Endodermal cell (in vitro differentiated cells): Measurements from ENCODE around the gene TNS3. TPM values are rescaled to one million over a fixed set of nuclear protein-coding genes. Genes with fewer than 3 reads are reported as not detected.

Source experiments
- DNase-seq: peaks from one replicate; pipeline ENCODE4 v3.0.0-alpha.2; 2017
- H3K27ac ChIP-seq: 2 replicates; pipeline ENCODE4 v1.5.1; 2013; ENCODE audit warnings: mild to moderate bottlenecking, low read depth, low read length, moderate library complexity
- H3K27me3 ChIP-seq: 2 replicates; pipeline ENCODE4 v1.6.1; 2013; ENCODE audit warnings: mild to moderate bottlenecking, low read length, moderate library complexity; ENCODE audit not compliant: insufficient read depth, control insufficient read depth, poor library complexity, severe bottlenecking
- H3K36me3 ChIP-seq: 2 replicates; pipeline ENCODE4 v1.7.0; 2013; ENCODE audit warnings: mild to moderate bottlenecking, low read length, moderate library complexity; ENCODE audit not compliant: control insufficient read depth, insufficient read depth
- H3K4me1 ChIP-seq: one replicate; pipeline ENCODE4 v1.7.0; 2013; ENCODE audit warnings: low read length; ENCODE audit not compliant: control insufficient read depth, insufficient read depth
- H3K4me3 ChIP-seq: 2 replicates; pipeline ENCODE4 v1.5.1; 2013; ENCODE audit warnings: mild to moderate bottlenecking, low read length, moderate library complexity
- H3K9ac ChIP-seq: 2 replicates; pipeline ENCODE4 v1.6.1; 2013; ENCODE audit warnings: mild to moderate bottlenecking, low read length, moderate library complexity; ENCODE audit not compliant: poor library complexity, severe bottlenecking; ENCODE audit errors: extremely low read depth
- H3K9me3 ChIP-seq: 2 replicates; pipeline ENCODE4 v1.6.1; 2013; ENCODE audit warnings: mild to moderate bottlenecking, low read length, moderate library complexity; ENCODE audit not compliant: control insufficient read depth
- H3K27ac Mint-ChIP-seq: 2 replicates; pipeline ENCODE4 v1.8.0; 2020; ENCODE audit warnings: mixed read lengths
- H3K27me3 Mint-ChIP-seq: 2 replicates; pipeline ENCODE4 v1.8.0; 2021; ENCODE audit warnings: mild to moderate bottlenecking, mixed read lengths; ENCODE audit not compliant: insufficient read depth
- H3K36me3 Mint-ChIP-seq: 2 replicates; pipeline ENCODE4 v1.8.0; 2020; ENCODE audit warnings: low read depth, mixed read lengths
- H3K4me1 Mint-ChIP-seq: 2 replicates; pipeline ENCODE4 v1.8.0; 2020; ENCODE audit warnings: mixed read lengths
- H3K4me3 Mint-ChIP-seq: 2 replicates; pipeline ENCODE4 v1.8.0; 2020; ENCODE audit warnings: mild to moderate bottlenecking, moderate library complexity, mixed read lengths
- H3K9me3 Mint-ChIP-seq: 2 replicates; pipeline ENCODE4 v1.8.0; 2020; ENCODE audit warnings: mild to moderate bottlenecking, mixed read lengths
- WGBS, 2 experiments: methylation state at CpG; one replicate each; pipeline versions ENCODE4 v1.1.5 to v1.1.7; 2013; ENCODE audit warnings: missing lambda C conversion rate in 2 of 2, mixed read lengths in 1 of 2; ENCODE audit not compliant: insufficient coverage in 1 of 2, insufficient read length in 1 of 2; 5-methylcytosine and 5-hydroxymethylcytosine counted together
- total RNA-seq, 2 donors: library from RNA; stranded (reverse); fragmentation: NEBNext Ultra II Directional in 1 of 2; extraction: Animal tissue kit (Norgen Biotek cat#: 25700) in 1 of 2; gene quantifications; 2 replicates in 1 of 2; 3 replicates in 1 of 2; pipeline ENCODE4 v1.2.1, GENCODE V29; 2021
- TF ChIP-seq, protein P1 (sequence below): fragments of 200-600 bp; sonication (generic); conservative IDR thresholded peaks from 2 replicates; pipeline ENCODE4 v1.5.0; 2021; ENCODE audit warnings: antibody characterized with exemption, mild to moderate bottlenecking

TNS3 gene
- total RNA-seq, 2 donors from 2014 or later: 33.8 to 38.5 TPM

DNA sequence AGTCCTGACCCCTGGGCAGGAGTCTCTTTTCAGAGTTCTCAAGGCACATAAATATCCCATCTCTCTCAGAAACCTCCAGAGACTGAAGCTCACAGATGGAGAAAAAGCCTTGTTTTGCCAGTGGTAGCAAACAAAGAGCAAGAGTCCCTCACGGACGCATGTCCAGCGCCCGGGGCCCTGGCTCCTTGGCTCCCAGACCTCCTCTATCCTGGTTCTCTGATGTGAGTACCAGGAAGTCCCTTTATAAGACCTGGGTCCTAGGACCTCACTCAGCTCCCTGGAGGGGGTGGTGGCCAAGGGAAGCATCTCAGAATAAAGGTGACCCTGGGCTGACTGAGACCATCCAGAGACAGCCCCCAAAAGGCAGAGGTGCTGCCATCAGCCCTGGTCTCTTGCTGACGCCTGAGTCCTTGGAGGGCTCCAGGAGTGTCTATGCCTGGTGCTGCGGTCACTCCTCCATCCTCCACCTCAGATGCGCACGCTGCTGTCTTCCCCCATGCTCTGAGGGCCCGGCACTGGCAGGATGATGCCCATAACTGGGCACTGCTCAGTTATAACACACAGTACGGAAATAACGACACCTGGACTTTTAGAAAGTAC, 221.5 kb downstream of the TNS3 start:
- Histone ChIP-seq H3K9me3 (no peaks in the 10 kb centered on the region), H3K4me3 (no peak overlapping the region), H3K27me3 (no peaks in the 10 kb centered on the region), H3K4me1 (peaks cover 5% of the 10 kb centered on the region), H3K9ac (no peak overlapping the region), H3K27ac (no peak overlapping the region), H3K36me3 (no peaks in the 10 kb centered on the region)
- no peaks in the 10 kb centered on the region for H3K9me3 Mint-ChIP-seq
- H3K27ac Mint-ChIP-seq: no peak overlapping the region
- H3K4me1 Mint-ChIP-seq: peaks cover 15% of the 10 kb centered on the region
- no peak overlapping the region for H3K4me3 Mint-ChIP-seq
- H3K27me3 Mint-ChIP-seq: no peaks in the 10 kb centered on the region
- 95 to 100% methylated on average over 5 to 11 of the region's 11 CpGs for WGBS, 2 experiments
- H3K36me3 Mint-ChIP-seq: peaks cover 3% of the 10 kb centered on the region
- TF ChIP-seq, protein P1, sequence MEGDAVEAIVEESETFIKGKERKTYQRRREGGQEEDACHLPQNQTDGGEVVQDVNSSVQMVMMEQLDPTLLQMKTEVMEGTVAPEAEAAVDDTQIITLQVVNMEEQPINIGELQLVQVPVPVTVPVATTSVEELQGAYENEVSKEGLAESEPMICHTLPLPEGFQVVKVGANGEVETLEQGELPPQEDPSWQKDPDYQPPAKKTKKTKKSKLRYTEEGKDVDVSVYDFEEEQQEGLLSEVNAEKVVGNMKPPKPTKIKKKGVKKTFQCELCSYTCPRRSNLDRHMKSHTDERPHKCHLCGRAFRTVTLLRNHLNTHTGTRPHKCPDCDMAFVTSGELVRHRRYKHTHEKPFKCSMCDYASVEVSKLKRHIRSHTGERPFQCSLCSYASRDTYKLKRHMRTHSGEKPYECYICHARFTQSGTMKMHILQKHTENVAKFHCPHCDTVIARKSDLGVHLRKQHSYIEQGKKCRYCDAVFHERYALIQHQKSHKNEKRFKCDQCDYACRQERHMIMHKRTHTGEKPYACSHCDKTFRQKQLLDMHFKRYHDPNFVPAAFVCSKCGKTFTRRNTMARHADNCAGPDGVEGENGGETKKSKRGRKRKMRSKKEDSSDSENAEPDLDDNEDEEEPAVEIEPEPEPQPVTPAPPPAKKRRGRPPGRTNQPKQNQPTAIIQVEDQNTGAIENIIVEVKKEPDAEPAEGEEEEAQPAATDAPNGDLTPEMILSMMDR: no peak
- no peak for DNase-seq

DNA sequence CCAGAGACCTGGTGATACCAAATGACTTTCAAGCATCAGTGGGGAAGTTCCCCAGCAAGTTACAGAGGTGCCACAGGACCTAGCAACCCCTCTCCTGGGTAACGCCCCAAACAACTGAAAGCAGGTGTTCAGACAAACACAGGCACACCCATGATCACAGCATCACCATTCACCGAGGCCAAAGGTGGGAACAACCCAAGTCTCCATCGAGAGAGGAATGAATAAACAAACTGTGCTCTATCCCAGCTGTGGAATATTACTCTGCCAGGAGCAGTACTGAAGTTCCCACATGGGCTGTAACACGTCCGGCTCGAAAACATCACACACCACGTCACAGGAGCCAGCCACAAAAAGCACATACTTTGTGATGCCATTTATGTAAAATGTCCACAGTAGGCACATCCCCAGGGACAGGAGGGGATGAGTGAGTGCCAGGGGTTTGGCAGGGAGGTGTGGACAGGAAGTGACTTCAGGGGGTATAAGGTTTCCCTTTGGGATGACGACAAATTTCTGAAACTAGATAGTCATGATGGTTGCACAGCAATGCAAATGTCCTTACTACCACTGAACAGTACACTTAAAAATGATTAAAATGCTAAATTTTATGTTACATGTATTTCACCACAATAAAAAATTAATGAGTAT, 222.8 kb downstream of the TNS3 start:
- H3K36me3 ChIP-seq: no peaks in the 10 kb centered on the region
- DNase-seq: no peak
- Mint-ChIP-seq H3K27me3 (no peaks in the 10 kb centered on the region), H3K4me1 (peaks cover 29% of the 10 kb centered on the region), H3K4me3 (no peak overlapping the region), H3K9me3 (no peaks in the 10 kb centered on the region), H3K27ac (no peak overlapping the region), H3K36me3 (peaks cover 3% of the 10 kb centered on the region)
- no peak overlapping the region for H3K4me3 ChIP-seq
- no peaks in the 10 kb centered on the region for H3K27me3 ChIP-seq
- WGBS, 2 experiments: 92 to 100% methylated on average over 3 to 7 of the region's 8 CpGs
- peaks cover 18% of the 10 kb centered on the region for H3K4me1 ChIP-seq
- TF ChIP-seq, protein P1: no peak
- no peak overlapping the region for H3K9ac ChIP-seq
- H3K27ac ChIP-seq: no peak overlapping the region
- no peaks in the 10 kb centered on the region for H3K9me3 ChIP-seq

DNA sequence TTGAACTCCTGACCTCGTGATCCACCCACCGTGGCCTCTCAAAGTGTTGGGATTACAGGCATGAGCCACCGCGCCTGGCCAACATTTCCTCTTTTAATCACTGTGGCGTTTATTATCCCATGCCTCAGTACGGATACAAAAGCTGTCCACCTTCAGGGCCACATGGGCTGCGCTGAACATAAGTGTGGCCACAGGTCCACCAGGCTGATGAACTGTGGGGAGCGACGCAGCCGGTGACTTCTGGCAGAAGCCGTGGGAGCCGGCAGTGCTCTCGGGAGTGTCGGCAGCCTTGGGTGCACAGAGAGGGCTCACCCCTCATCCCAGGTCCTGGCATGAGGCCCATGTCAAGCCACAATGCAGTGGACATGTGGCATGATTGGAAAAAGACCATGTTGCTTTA, 223.6 kb downstream of the TNS3 start:
- Mint-ChIP-seq H3K36me3 (peaks cover 3% of the 10 kb centered on the region), H3K4me3 (no peak overlapping the region), H3K27ac (no peak overlapping the region), H3K4me1 (peaks cover 36% of the 10 kb centered on the region), H3K27me3 (no peaks in the 10 kb centered on the region), H3K9me3 (no peaks in the 10 kb centered on the region)
- Histone ChIP-seq H3K9ac (no peak overlapping the region), H3K27ac (no peak overlapping the region), H3K27me3 (no peaks in the 10 kb centered on the region), H3K36me3 (no peaks in the 10 kb centered on the region), H3K9me3 (no peaks in the 10 kb centered on the region), H3K4me3 (no peak overlapping the region), H3K4me1 (peaks cover 20% of the 10 kb centered on the region)
- no peak for DNase-seq
- 96 to 99% methylated on average over 11 to 14 of the region's 14 CpGs for WGBS, 2 experiments
- TF ChIP-seq, protein P1: no peak
